Liver (tissue), 9 donors: ENCODE results near the gene TANGO2. TPM values are rescaled to one million over a fixed set of nuclear protein-coding genes. Genes with fewer than 3 reads are reported as not detected.

Experiments used
- DNase-seq: peaks from one replicate; pipeline ENCODE4 v3.0.0-alpha.2; 2017; ENCODE audit warnings: low spot score
- H3K27ac ChIP-seq, 2 donors: one replicate each; pipeline ENCODE4 v1.7.0; 2013; ENCODE audit warnings: inconsistent platforms in 2 of 2, low read length in 2 of 2, control low read depth in 1 of 2, low read depth in 1 of 2, mild to moderate bottlenecking in 1 of 2
- H3K27me3 ChIP-seq, 4 donors: one replicate each; pipeline versions ENCODE4 v1.6.1 to v1.7.0; 2013; ENCODE audit warnings: low read length in 3 of 4, inconsistent platforms in 1 of 4, mild to moderate bottlenecking in 1 of 4, moderate library complexity in 1 of 4; ENCODE audit not compliant: control insufficient read depth in 4 of 4, insufficient read depth in 4 of 4
- H3K36me3 ChIP-seq, 4 donors: one replicate each; pipeline versions ENCODE4 v1.6.1 to v1.7.0; 2013; ENCODE audit warnings: low read length in 3 of 4, mild to moderate bottlenecking in 3 of 4, low read depth in 1 of 4, moderate library complexity in 1 of 4; ENCODE audit not compliant: control insufficient read depth in 4 of 4, insufficient read depth in 3 of 4
- H3K4me1 ChIP-seq, 4 donors: one replicate each; pipeline versions ENCODE4 v1.6.1 to v1.7.0; 2013; ENCODE audit warnings: low read length in 3 of 4, mild to moderate bottlenecking in 3 of 4, moderate library complexity in 1 of 4; ENCODE audit not compliant: control insufficient read depth in 4 of 4, insufficient read depth in 4 of 4
- H3K4me3 ChIP-seq, 3 donors: one replicate each; pipeline versions ENCODE4 v1.6.1 to v1.7.0; 2013; ENCODE audit warnings: low read length in 3 of 3, control low read depth in 1 of 3, low read depth in 1 of 3, mild to moderate bottlenecking in 1 of 3
- H3K9ac ChIP-seq, 2 donors: one replicate each; pipeline ENCODE4 v1.7.0; 2013; ENCODE audit warnings: low read length in 2 of 2, mild to moderate bottlenecking in 2 of 2, moderate library complexity in 2 of 2, control low read depth in 1 of 2, low read depth in 1 of 2
- H3K9me3 ChIP-seq, 4 donors: one replicate each; pipeline versions ENCODE4 v1.6.1 to v1.7.0; 2013; ENCODE audit warnings: low read length in 3 of 4; ENCODE audit not compliant: control insufficient read depth in 4 of 4
- ATF3 ChIP-seq: IDR thresholded peaks from 2 replicates; pipeline ENCODE4 v1.6.1; 2016; ENCODE audit warnings: antibody characterized with exemption
- CTCF ChIP-seq: fragments of 150-350 bp; IDR thresholded peaks from 2 replicates; pipeline ENCODE4 v1.5.1; 2017; ENCODE audit warnings: improper control_type of control experiment, low read depth, low read length; ENCODE audit not compliant: missing input control
- EGR1 ChIP-seq, 2 donors: IDR thresholded peaks; 2 replicates each; pipeline ENCODE4 v1.6.1; 2016 to 2018; ENCODE audit warnings: antibody characterized with exemption in 2 of 2, low read depth in 2 of 2
- FOXA1 ChIP-seq: IDR thresholded peaks from 2 replicates; pipeline ENCODE4 v1.6.1; 2016; ENCODE audit warnings: antibody characterized with exemption
- FOXA2 ChIP-seq: IDR thresholded peaks from 2 replicates; pipeline ENCODE4 v1.6.1; 2016; ENCODE audit warnings: antibody characterized with exemption
- GABPA ChIP-seq, 2 donors: IDR thresholded peaks in 1 of 2; conservative IDR thresholded peaks in 1 of 2; 2 replicates each; pipeline ENCODE4 v1.6.1; 2016; ENCODE audit warnings: antibody characterized with exemption in 2 of 2, mild to moderate bottlenecking in 1 of 2, moderate library complexity in 1 of 2
- HNF4A ChIP-seq, 2 donors: conservative IDR thresholded peaks; 2 replicates each; pipeline ENCODE4 v1.6.1; 2016; ENCODE audit warnings: antibody characterized with exemption in 2 of 2, mild to moderate bottlenecking in 2 of 2
- HNF4G ChIP-seq: IDR thresholded peaks from 2 replicates; pipeline ENCODE4 v1.6.1; 2016; ENCODE audit warnings: antibody characterized with exemption
- JUND ChIP-seq, 2 donors: IDR thresholded peaks; 2 replicates each; pipeline ENCODE4 v1.6.1; 2016; ENCODE audit warnings: antibody characterized with exemption in 2 of 2
- MAX ChIP-seq: IDR thresholded peaks from 2 replicates; pipeline ENCODE4 v1.6.1; 2016; ENCODE audit warnings: antibody characterized with exemption
- NR2F2 ChIP-seq: IDR thresholded peaks from 2 replicates; pipeline ENCODE4 v1.6.1; 2016; ENCODE audit warnings: antibody characterized with exemption
- RAD21 ChIP-seq, 2 donors: IDR thresholded peaks; 2 replicates each; pipeline ENCODE4 v1.6.1; 2016; ENCODE audit warnings: antibody characterized with exemption in 2 of 2, mild to moderate bottlenecking in 2 of 2
- REST ChIP-seq: IDR thresholded peaks from 2 replicates; pipeline ENCODE4 v1.6.1; 2016; ENCODE audit warnings: antibody characterized with exemption, mild to moderate bottlenecking
- RXRA ChIP-seq, 2 donors: IDR thresholded peaks; 2 replicates each; pipeline ENCODE4 v1.6.1; 2017 to 2018; ENCODE audit warnings: antibody characterized with exemption in 2 of 2, mild to moderate bottlenecking in 1 of 2
- SP1 ChIP-seq: IDR thresholded peaks from 2 replicates; pipeline ENCODE4 v1.6.1; 2018; ENCODE audit warnings: antibody characterized with exemption, mild to moderate bottlenecking
- TAF1 ChIP-seq: conservative IDR thresholded peaks from 2 replicates; pipeline ENCODE4 v1.6.1; 2016; ENCODE audit warnings: antibody characterized with exemption, mild to moderate bottlenecking
- YY1 ChIP-seq: IDR thresholded peaks from 2 replicates; pipeline ENCODE4 v1.6.1; 2016; ENCODE audit warnings: antibody characterized with exemption, mild to moderate bottlenecking
- ZBTB33 ChIP-seq: IDR thresholded peaks from 2 replicates; pipeline ENCODE4 v1.6.1; 2016; ENCODE audit warnings: antibody characterized with exemption
- WGBS: extraction: QIAGEN DNeasy Blood & Tissue Kit; methylation state at CpG from one replicate; pipeline ENCODE4 v1.1.7; 2013; 5-methylcytosine and 5-hydroxymethylcytosine counted together
- polyA plus RNA-seq, 2 donors: library from polyadenylated mRNA; stranded (reverse) in 1 of 2; unstranded in 1 of 2; fragments of 200-250 nt in 1 of 2; fragments of >200 nt in 1 of 2; fragmentation: Nextera tagmentation in 1 of 2; extraction: Ambion mirVana in 1 of 2; gene quantifications; one replicate each; pipeline versions ENCODE4 v1.2.1 to v1.2.3, GENCODE V29; 2013 to 2015
- total RNA-seq, 2 donors: library from RNA; depleted of rRNA; stranded (reverse); fragments of >200 nt; gene quantifications; one replicate each; pipeline ENCODE4 v1.2.3, GENCODE V29; 2014
- donor health status: healthy.
- donor health status: healthy.
- donor health status: healthy.
- donor health status: healthy.
- donor health status: healthy.

TANGO2 gene
- total and polyA plus RNA-seq, 4 donors = 10.8 to 153 (median 16.1) TPM

- DNase-seq = no peak
- Histone ChIP-seq H3K27ac (peak overlapping the region; percentile 13 to 60), H3K9me3 (no peaks in the 10 kb centered on the region), H3K9ac (no peak overlapping the region), H3K4me3 (no peak overlapping the region), H3K4me1 (peaks cover 2 to 44% (median 28%) of the 10 kb centered on the region in 4 donors), H3K27me3 (no peaks in the 10 kb centered on the region), H3K36me3 (no peaks in the 10 kb centered on the region)
- TF ChIP-seq GABPA (IDR thresholded peaks at IDR 0.05 in 1 of 2, conservative IDR thresholded peaks at IDR 0.05 in 1 of 2) (no peak), NR2F2 (no peak), ATF3 (no peak), EGR1 (IDR thresholded peaks at IDR 0.05; ENCODE audit: low read depth in 2 of 2) (no peak), TAF1 (no peak)
- 97% methylated on average over 2 of the region's 2 CpGs for WGBS
Measured at GRCh38 chr22:19990188-19990587, 30.7 kb upstream of the TANGO2 start.

- TF ChIP-seq FOXA2 (no peak), NR2F2 (no peak), YY1 (no peak), GABPA (IDR thresholded peaks at IDR 0.05 in 1 of 2, conservative IDR thresholded peaks at IDR 0.05 in 1 of 2) (no peak), REST (no peak), CTCF (no peak), HNF4G (no peak), ZBTB33 (no peak), MAX (no peak), ATF3 (no peak), HNF4A (conservative IDR thresholded peaks at IDR 0.05) (no peak), RAD21 (IDR thresholded peaks at IDR 0.05) (no peak), RXRA (IDR thresholded peaks at IDR 0.05) (no peak), SP1 (no peak), FOXA1 (no peak), EGR1 (IDR thresholded peaks at IDR 0.05; ENCODE audit: low read depth in 2 of 2) (no peak), JUND (IDR thresholded peaks at IDR 0.05) (no peak), TAF1 (no peak)
- 97% methylated on average over 20 of the region's 20 CpGs for WGBS
- Histone ChIP-seq H3K9me3 (no peaks in the 10 kb centered on the region), H3K36me3 (no peaks in the 10 kb centered on the region), H3K4me1 (peaks cover 2 to 44% (median 28%) of the 10 kb centered on the region in 4 donors), H3K27me3 (no peaks in the 10 kb centered on the region), H3K9ac (no peak overlapping the region), H3K27ac (peak overlapping the region; percentile 4 to 13), H3K4me3 (no peak overlapping the region)
- DNase-seq = no peak
Measured at GRCh38 chr22:19990609-19991394, 30.1 kb upstream of the TANGO2 start.
